ENCODE results near the gene UBE2N. TPM values are rescaled to one million over a fixed set of nuclear protein-coding genes. Genes with fewer than 3 reads are reported as not detected.
"Not testable (repeated sequence)": the region's sequence is repeated elsewhere in the genome, so short reads cannot be mapped to it uniquely, and the experiment has no call there.

The UBE2N gene
- total RNA-seq, 4 donors from 2014 or later: 22.3 to 55.9 (median 30.8) TPM

DNA sequence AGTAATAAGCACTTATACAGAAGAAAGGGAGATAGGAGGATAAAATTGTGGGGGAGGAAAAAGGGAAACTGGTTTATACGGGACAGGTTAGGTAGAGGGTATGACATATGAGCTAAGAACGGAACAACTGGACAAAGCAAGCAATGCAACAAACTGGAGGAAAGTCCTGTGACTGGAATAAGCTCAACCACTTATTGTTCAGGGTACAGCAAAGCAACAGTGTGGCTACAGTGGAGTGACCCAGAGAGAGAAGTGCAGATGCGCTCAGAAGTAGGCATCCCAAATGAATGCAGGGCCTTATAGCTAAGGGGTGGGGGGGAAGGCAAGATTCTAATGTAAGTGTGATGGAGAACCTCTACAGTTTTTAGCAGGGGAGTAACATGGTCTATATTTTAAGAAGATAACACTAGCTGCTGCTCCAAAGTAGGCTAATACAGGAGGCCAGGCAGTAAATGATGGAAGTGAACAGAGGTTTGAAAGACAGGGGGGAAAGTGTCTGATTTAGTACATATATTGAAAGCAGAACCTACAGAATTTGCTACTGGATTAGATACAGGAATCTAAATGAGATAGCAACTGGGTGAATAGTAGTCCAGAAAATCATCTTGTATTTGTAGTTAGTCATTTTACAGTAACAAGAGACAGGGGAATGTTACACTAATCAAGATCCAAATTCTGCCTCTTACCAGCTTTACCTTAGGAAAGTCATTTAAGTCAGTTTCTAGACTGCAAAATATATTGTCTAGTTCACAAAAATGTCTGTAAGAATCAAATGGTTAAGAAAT, 3.3 kb downstream of the UBE2N start:
- no peaks in the 10 kb centered on the region for H3K27me3 ChIP-seq
- H3K9me3 ChIP-seq: no peaks in the 10 kb centered on the region
- intact Hi-C loops (cut with DNase I): no loop called here
- no peak overlapping the region for H3K27ac ChIP-seq
- no peak for DNase-seq
- H3K36me3 ChIP-seq: no peaks in the 10 kb centered on the region
- no peak overlapping the region for H3K4me3 ChIP-seq (replicated peaks in 1 of 3)
- 76 to 83% methylated on average over 3 of the region's 3 CpGs for WGBS, 2 donors
- peaks cover 26 to 32% of the 10 kb centered on the region in 2 donors for H3K4me1 ChIP-seq
- TF ChIP-seq, protein P1, sequence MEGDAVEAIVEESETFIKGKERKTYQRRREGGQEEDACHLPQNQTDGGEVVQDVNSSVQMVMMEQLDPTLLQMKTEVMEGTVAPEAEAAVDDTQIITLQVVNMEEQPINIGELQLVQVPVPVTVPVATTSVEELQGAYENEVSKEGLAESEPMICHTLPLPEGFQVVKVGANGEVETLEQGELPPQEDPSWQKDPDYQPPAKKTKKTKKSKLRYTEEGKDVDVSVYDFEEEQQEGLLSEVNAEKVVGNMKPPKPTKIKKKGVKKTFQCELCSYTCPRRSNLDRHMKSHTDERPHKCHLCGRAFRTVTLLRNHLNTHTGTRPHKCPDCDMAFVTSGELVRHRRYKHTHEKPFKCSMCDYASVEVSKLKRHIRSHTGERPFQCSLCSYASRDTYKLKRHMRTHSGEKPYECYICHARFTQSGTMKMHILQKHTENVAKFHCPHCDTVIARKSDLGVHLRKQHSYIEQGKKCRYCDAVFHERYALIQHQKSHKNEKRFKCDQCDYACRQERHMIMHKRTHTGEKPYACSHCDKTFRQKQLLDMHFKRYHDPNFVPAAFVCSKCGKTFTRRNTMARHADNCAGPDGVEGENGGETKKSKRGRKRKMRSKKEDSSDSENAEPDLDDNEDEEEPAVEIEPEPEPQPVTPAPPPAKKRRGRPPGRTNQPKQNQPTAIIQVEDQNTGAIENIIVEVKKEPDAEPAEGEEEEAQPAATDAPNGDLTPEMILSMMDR (IDR thresholded peaks at IDR 0.05): no peak
- no peak for TF ChIP-seq POLR2A (IDR thresholded peaks at IDR 0.05)

- H3K27me3 ChIP-seq: no peaks in the 10 kb centered on the region
- no peak for DNase-seq
- peak overlapping the region in 2 of 3 donors; percentile 34 to 35 for H3K27ac ChIP-seq
- H3K9me3 ChIP-seq: no peaks in the 10 kb centered on the region
- H3K4me3 ChIP-seq (replicated peaks in 1 of 3): no peak overlapping the region
- intact Hi-C loops (cut with DNase I): no loop called here
- H3K4me1 ChIP-seq: peaks cover 19 to 29% of the 10 kb centered on the region in 2 donors
- no peaks in the 10 kb centered on the region for H3K36me3 ChIP-seq
- no peak for TF ChIP-seq POLR2A (IDR thresholded peaks at IDR 0.05)
- TF ChIP-seq, protein P1 (IDR thresholded peaks at IDR 0.05): no peak
- 54 to 57% methylated on average over 5 of the region's 5 CpGs for WGBS, 2 donors
These were observed 7.4 kb downstream of the UBE2N start for GRCh38 chr12:93434256-93434865.

- DNase-seq; H3K36me3 ChIP-seq; intact Hi-C loops (cut with DNase I); H3K27me3 ChIP-seq; H3K9me3 ChIP-seq; H3K4me3 ChIP-seq (replicated peaks in 1 of 3); H3K27ac ChIP-seq: not testable (repeated sequence)
- H3K4me1 ChIP-seq: peaks cover 37 to 42% of the 10 kb centered on the region in 2 donors
- 96 to 98% methylated on average over 6 of the region's 6 CpGs for WGBS, 2 donors
These were observed 9.7 kb downstream of the UBE2N start for GRCh38 chr12:93432031-93432430.

DNA sequence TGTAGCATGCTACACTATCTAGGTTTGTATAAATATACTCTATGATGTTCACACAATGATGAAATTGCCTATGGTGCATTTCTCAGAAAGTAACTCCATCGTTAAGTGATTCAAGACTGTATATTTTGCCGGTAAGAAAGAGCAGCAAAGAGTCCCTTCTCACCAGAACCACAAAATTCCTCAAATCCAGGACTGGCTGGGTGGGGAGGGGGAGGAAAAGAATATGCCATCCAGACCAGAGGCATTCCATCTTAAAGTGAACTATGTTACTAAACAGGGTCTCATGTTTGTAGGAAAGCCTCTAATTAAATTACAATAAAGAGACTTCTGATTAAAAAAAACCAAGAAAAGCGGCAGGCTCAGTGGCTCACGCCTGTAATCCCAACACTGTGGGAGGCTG, 11.5 kb downstream of the UBE2N start:
- H3K4me1 ChIP-seq: peaks cover 51 to 60% of the 10 kb centered on the region in 2 donors
- H3K9me3 ChIP-seq: no peaks in the 10 kb centered on the region
- no peak overlapping the region for H3K27ac ChIP-seq
- no peak for DNase-seq
- H3K4me3 ChIP-seq (replicated peaks in 1 of 3): no peak overlapping the region
- no peaks in the 10 kb centered on the region for H3K36me3 ChIP-seq
- TF ChIP-seq POLR2A (IDR thresholded peaks at IDR 0.05): no peak
- TF ChIP-seq, protein P1 (IDR thresholded peaks at IDR 0.05): no peak
- WGBS, 2 donors: 68 to 70% methylated on average over 4 of the region's 4 CpGs
- intact Hi-C loops (cut with DNase I): no loop called here
- H3K27me3 ChIP-seq: no peaks in the 10 kb centered on the region

- Histone ChIP-seq H3K27ac (no peak overlapping the region), H3K4me3 (replicated peaks in 1 of 3) (no peak overlapping the region), H3K27me3 (no peaks in the 10 kb centered on the region), H3K36me3 (no peaks in the 10 kb centered on the region), H3K9me3 (no peaks in the 10 kb centered on the region), H3K4me1 (peaks cover 55 to 60% of the 10 kb centered on the region in 2 donors)
- intact Hi-C loops (cut with DNase I): no loop called here
- no peak for TF ChIP-seq POLR2A (IDR thresholded peaks at IDR 0.05)
- TF ChIP-seq, protein P1 (IDR thresholded peaks at IDR 0.05): no peak
- WGBS, 2 donors: 52 to 56% methylated on average over 1 of the region's 1 CpG
- DNase-seq: no peak
These were observed 11.9 kb downstream of the UBE2N start for GRCh38 chr12:93429852-93430251.

All from thyroid gland (tissue), 4 donors.